HAP-1 (cell line): ENCODE results near the gene LMNTD2.

Source experiments
- DNase-seq, 2 experiments: peaks; one replicate each; pipeline ENCODE4 v3.0.0-alpha.2; 2016 to 2020; ENCODE audit warnings: low spot score in 2 of 2
- H3K27me3 ChIP-seq: fragments of 250-450 bp; sonication (Bioruptor Pico); 2 replicates; pipeline ENCODE4 v1.5.1; 2020; ENCODE audit warnings: low read depth, mild to moderate bottlenecking, moderate library complexity
- H3K36me3 ChIP-seq: fragments of 250-450 bp; sonication (Bioruptor Pico); replicated peaks from 2 replicates; pipeline ENCODE4 v1.5.1; 2020; ENCODE audit warnings: mild to moderate bottlenecking
- H3K4me1 ChIP-seq: fragments of 250-450 bp; sonication (Bioruptor Pico); 2 replicates; pipeline ENCODE4 v1.5.1; 2020; ENCODE audit warnings: mild to moderate bottlenecking
- H3K4me3 ChIP-seq: fragments of 250-450 bp; sonication (Bioruptor Pico); 2 replicates; pipeline ENCODE4 v1.5.1; 2020; ENCODE audit warnings: mild to moderate bottlenecking, moderate library complexity
- H3K9me3 ChIP-seq: fragments of 250-450 bp; sonication (Bioruptor Pico); 2 replicates; pipeline ENCODE4 v1.5.1; 2020; ENCODE audit warnings: mild to moderate bottlenecking, moderate library complexity
- in situ Hi-C: fragments of 300-500 bp; cut with MboI; formaldehyde crosslinking; loops from 3 replicates; pipeline ENCODE4 v1.14.3; 2020; ENCODE audit warnings: low sequenced_read_pairs, inconsistent platforms, mixed read lengths

The LMNTD2 gene

GRCh38 chr11:548700-549603, 11.6 kb downstream of the LMNTD2 start:
- in situ Hi-C loops: no loop called here
- DNase-seq: no peak
- Histone ChIP-seq H3K4me3 (no peak overlapping the region), H3K9me3 (no peaks in the 10 kb centered on the region), H3K4me1 (no peaks in the 10 kb centered on the region), H3K27me3 (no peaks in the 10 kb centered on the region), H3K36me3 (no peaks in the 10 kb centered on the region)

- H3K4me1 ChIP-seq: no peaks in the 10 kb centered on the region
- H3K4me3 ChIP-seq: no peak overlapping the region
- no peaks in the 10 kb centered on the region for H3K36me3 ChIP-seq
- no peaks in the 10 kb centered on the region for H3K9me3 ChIP-seq
- H3K27me3 ChIP-seq: no peaks in the 10 kb centered on the region
- in situ Hi-C loops: no loop called here
- no peak for DNase-seq
Observed at GRCh38 chr11:545171-545570, 15.4 kb downstream of the LMNTD2 start.

- no peaks in the 10 kb centered on the region for H3K4me1 ChIP-seq
- H3K4me3 ChIP-seq: no peak overlapping the region
- no peaks in the 10 kb centered on the region for H3K9me3 ChIP-seq
- in situ Hi-C loops: no loop called here
- no peaks in the 10 kb centered on the region for H3K36me3 ChIP-seq
- no peaks in the 10 kb centered on the region for H3K27me3 ChIP-seq
- no peak for DNase-seq
Observed at GRCh38 chr11:544817-545166, 15.7 kb downstream of the LMNTD2 start.

- Histone ChIP-seq H3K27me3 (no peaks in the 10 kb centered on the region), H3K9me3 (no peaks in the 10 kb centered on the region), H3K4me3 (no peak overlapping the region), H3K36me3 (no peaks in the 10 kb centered on the region), H3K4me1 (no peaks in the 10 kb centered on the region; the same call in 1 of the 2 replicates)
- DNase-seq: no peak
- in situ Hi-C loops: no loop called here
Observed at GRCh38 chr11:541433-541885, 19.1 kb downstream of the LMNTD2 start.

- no peaks in the 10 kb centered on the region for H3K36me3 ChIP-seq
Observed at GRCh38 chr11:540583-541432, 19.7 kb downstream of the LMNTD2 start.

GRCh38 chr11:539971-540481, 20.5 kb downstream of the LMNTD2 start:
- Histone ChIP-seq H3K4me3 (no peak overlapping the region), H3K27me3 (no peaks in the 10 kb centered on the region), H3K9me3 (no peaks in the 10 kb centered on the region), H3K4me1 (no peaks in the 10 kb centered on the region; the same call in 1 of the 2 replicates), H3K36me3 (no peaks in the 10 kb centered on the region)
- in situ Hi-C loops: no loop called here
- DNase-seq: no peak

More at GRCh38 chr11:540583-541432, 19.7 kb downstream of the LMNTD2 start:
- no peaks in the 10 kb centered on the region for H3K27me3 ChIP-seq
- no peaks in the 10 kb centered on the region for H3K9me3 ChIP-seq
- in situ Hi-C loops: no loop called here
- no peak overlapping the region for H3K4me3 ChIP-seq
- no peak for DNase-seq
- H3K4me1 ChIP-seq: no peaks in the 10 kb centered on the region; the same call in 1 of the 2 replicates

- Histone ChIP-seq H3K36me3 (peaks cover 5% of the 10 kb centered on the region; the same call in 1 of the 2 replicates), H3K9me3 (no peaks in the 10 kb centered on the region), H3K27me3 (no peaks in the 10 kb centered on the region), H3K4me3 (no peak overlapping the region), H3K4me1 (no peaks in the 10 kb centered on the region; the same call in 1 of the 2 replicates)
- in situ Hi-C loops: no loop called here
- no peak for DNase-seq
Observed at GRCh38 chr11:538431-539051, 22.0 kb downstream of the LMNTD2 start.

GRCh38 chr11:537622-538430, 22.7 kb downstream of the LMNTD2 start:
- no peak for DNase-seq
- H3K27me3 ChIP-seq: no peaks in the 10 kb centered on the region
- H3K9me3 ChIP-seq: no peaks in the 10 kb centered on the region
- peaks cover 12% of the 10 kb centered on the region for H3K36me3 ChIP-seq
- in situ Hi-C loops: no loop called here
- H3K4me3 ChIP-seq: no peak overlapping the region
- H3K4me1 ChIP-seq: no peaks in the 10 kb centered on the region; the same call in 1 of the 2 replicates

GRCh38 chr11:536841-537621, 23.5 kb downstream of the LMNTD2 start, which contains the start of gene LRRC56:
LRRC56 (plus strand) TSS chr11:537527; CDS start chr11:540685, 3,158 bp downstream.
- peaks cover 20% of the 10 kb centered on the region for H3K36me3 ChIP-seq
- H3K27me3 ChIP-seq: no peaks in the 10 kb centered on the region
- H3K9me3 ChIP-seq: no peaks in the 10 kb centered on the region
- H3K4me3 ChIP-seq: peak within 1 kb of the TSS; percentile 67
- in situ Hi-C loops: no loop called here
- H3K4me1 ChIP-seq: no peaks in the 10 kb centered on the region; the same call in 1 of the 2 replicates
- DNase-seq: peak in 1 of 2 experiments; percentile 65

- in situ Hi-C loops: no loop called here
- H3K4me3 ChIP-seq: peak within 1 kb of the TSS; percentile 77
- DNase-seq: peak; percentile 87 to 95
Observed at GRCh38 chr11:535519-536454, 24.8 kb downstream of the LMNTD2 start, which contains the start of gene HRAS. HRAS (minus strand) TSS chr11:535576.

GRCh38 chr11:535210-535518, 25.4 kb downstream of the LMNTD2 start:
- DNase-seq: no peak
- Histone ChIP-seq H3K9me3 (no peaks in the 10 kb centered on the region), H3K36me3 (peaks cover 26% of the 10 kb centered on the region), H3K4me1 (no peaks in the 10 kb centered on the region; the same call in 1 of the 2 replicates), H3K27me3 (no peaks in the 10 kb centered on the region), H3K4me3 (peak overlapping the region; percentile 77; the same call in 1 of the 2 replicates)
- in situ Hi-C loops: no loop called here

More at GRCh38 chr11:535519-536454, 24.8 kb downstream of the LMNTD2 start, which contains the start of gene HRAS:
- peaks cover 26% of the 10 kb centered on the region for H3K36me3 ChIP-seq
- no peaks in the 10 kb centered on the region for H3K9me3 ChIP-seq
- H3K27me3 ChIP-seq: no peaks in the 10 kb centered on the region
- no peaks in the 10 kb centered on the region; the same call in 1 of the 2 replicates for H3K4me1 ChIP-seq
